Uterine smooth muscle cell (primary cell): ENCODE measurements around the gene IST1. TPM values are rescaled to one million over a fixed set of nuclear protein-coding genes. Genes with fewer than 3 reads are reported as not detected.

Source experiments
- total RNA-seq: library from RNA; depleted of rRNA; stranded (reverse); fragments of >200 nt; gene quantifications from 2 replicates; pipeline ENCODE4 v1.2.3, GENCODE V29; 2014

Gene IST1
- 151 TPM in 2 replicates for total RNA-seq

GRCh38 chr16:71894921-71895678 lies at the start of gene IST1:
Gene IST1, plus strand, starts transcription at chr16:71895531. Its CDS starts 20,110 bp downstream, at chr16:71915641.

DNA sequence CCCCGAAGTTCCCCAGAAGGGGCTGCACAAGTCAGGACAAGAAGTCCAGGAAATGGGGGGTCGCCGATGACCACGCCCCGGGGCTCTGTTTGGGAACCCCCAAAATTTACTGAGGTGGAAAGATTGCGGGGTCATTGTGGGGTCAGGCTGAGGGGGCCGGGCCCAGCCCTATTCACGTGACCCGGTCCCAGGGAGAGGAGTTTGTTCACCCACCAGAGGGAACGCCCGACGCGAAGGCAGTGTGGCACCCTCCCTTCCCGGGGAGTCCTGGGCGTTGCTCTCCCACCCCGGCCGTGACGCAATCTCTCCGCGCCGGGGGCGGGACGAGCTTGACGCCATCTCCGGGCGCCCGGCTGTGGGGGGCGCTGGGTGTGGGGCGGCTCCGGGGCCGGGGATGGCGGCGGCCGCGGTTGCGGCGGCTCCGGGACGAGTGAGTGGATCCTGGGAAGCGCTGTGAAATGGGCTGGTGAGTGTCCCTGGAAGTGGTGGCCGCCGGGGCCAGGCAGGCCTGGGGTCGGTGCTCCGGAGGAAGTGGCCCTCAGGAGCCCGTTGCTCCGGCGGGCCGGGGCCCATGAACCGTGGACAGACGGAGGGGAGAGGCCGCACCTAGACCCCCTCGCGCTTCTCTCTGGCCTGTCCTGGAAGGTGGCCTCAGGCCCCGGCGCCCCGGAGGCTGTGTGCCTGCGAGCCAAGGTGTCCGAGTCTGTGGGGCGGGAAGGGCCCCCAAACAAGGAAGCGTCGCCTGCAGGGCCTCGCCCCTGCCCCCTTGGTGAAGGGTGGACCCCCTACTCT lies 49.5 kb upstream of the IST1 start, which contains the start of gene ATXN1L:
Gene ATXN1L (plus strand): TSS at position 338 of the 792 bp plus-strand sequence. CDS start 3,765 bp downstream, outside the sequence.

GRCh38 chr16:71883849-71884638 lies 11.3 kb upstream of the IST1 start, which contains the start of gene ZNF821:
Gene ZNF821, minus strand, starts transcription at chr16:71884182. Its CDS starts 4,236 bp downstream, at chr16:71879946.

Other genes with a start within 250 kb of the IST1 start
- 11.4 and 13.2 TPM in 2 replicates for gene PHLPP2, start 170.8 kb upstream of the IST1 start, total RNA-seq
- 56.6 and 75.0 TPM in 2 replicates for gene AP1G1, start 86.7 kb upstream of the IST1 start, total RNA-seq
- 9.1 and 11.1 TPM in 2 replicates for gene ATXN1L, start 49.6 kb upstream of the IST1 start, total RNA-seq
- gene ZNF821, start 11.3 kb upstream of the IST1 start, total RNA-seq: 3.4 and 5.2 TPM in 2 replicates
- gene PKD1L3, start 104.9 kb downstream of the IST1 start, total RNA-seq: under 0.01 TPM in 1 of 2 replicates, not detected in the other
- 4.4 and 5.9 TPM in 2 replicates for gene DHODH, start 113.2 kb downstream of the IST1 start, total RNA-seq
- 0.11 TPM in 1 of 2 replicates, not detected in the other for gene HP, start 159.0 kb downstream of the IST1 start, total RNA-seq
- gene HPR, start 167.7 kb downstream of the IST1 start, total RNA-seq: not detected in 2 replicates
- 11.2 and 13.2 TPM in 2 replicates for gene TXNL4B, start 198.1 kb downstream of the IST1 start, total RNA-seq
- gene DHX38, start 198.3 kb downstream of the IST1 start, total RNA-seq: 92.2 and 106 TPM in 2 replicates